T-helper 1 cell treated with Interleukin-12 subunit alpha and Interleukin-12 subunit beta and Interleukin-4 antibody, amounts not matched to agents 30 ng/mL and 1 ng/mL, for 36 hours (primary cell): ENCODE results near the gene CD209. TPM values are rescaled to one million over a fixed set of nuclear protein-coding genes. Genes with fewer than 3 reads are reported as not detected.
"Not testable (repeated sequence)": the region's sequence is repeated elsewhere in the genome, so short reads cannot be mapped to it uniquely, and the experiment has no call there.

ENCODE experiments used
- intact Hi-C: fragments of 100-400 bp; cut with micrococcal nuclease; formaldehyde crosslinking; loops from one replicate; pipeline ENCODE4 v1.15.1; 2024
- total RNA-seq: library from RNA; stranded (reverse); gene quantifications from 2 replicates; pipeline ENCODE4 v1.2.3, GENCODE V29; 2022

Gene CD209
- total RNA-seq, 1 donor from 2014 or later: not detected

GRCh38 chr19:7769171-7769570 lies 21.8 kb upstream of the CD209 start:
- intact Hi-C loops: no loop called here

GRCh38 chr19:7767487-7767886 lies 20.2 kb upstream of the CD209 start:
- intact Hi-C loops: no loop called here

- intact Hi-C loops: no loop called here
These were observed 19.2 kb upstream of the CD209 start for GRCh38 chr19:7766535-7766934.

- intact Hi-C loops: not testable (repeated sequence)
These were observed 17.7 kb upstream of the CD209 start for GRCh38 chr19:7765043-7765442.

GRCh38 chr19:7764157-7764556 lies 16.8 kb upstream of the CD209 start:
- intact Hi-C loops: not testable (repeated sequence)

- intact Hi-C loops: no loop called here
These were observed 16.4 kb upstream of the CD209 start for GRCh38 chr19:7763696-7764095.

- intact Hi-C loops: no loop called here
These were observed 15.5 kb upstream of the CD209 start, which contains the start of gene CLEC4M for GRCh38 chr19:7762719-7763293. TSS of gene CLEC4M (plus strand) at chr19:7763243. CDS start at chr19:7763267, 24 bp downstream.

GRCh38 chr19:7759156-7759555 lies 11.8 kb upstream of the CD209 start:
- intact Hi-C loops: no loop called here

GRCh38 chr19:7757358-7757757 lies 10.0 kb upstream of the CD209 start:
- intact Hi-C loops: no loop called here

- intact Hi-C loops: no loop called here
These were observed 8.9 kb upstream of the CD209 start for GRCh38 chr19:7756258-7756657.

- intact Hi-C loops: no loop called here
These were observed 3.9 kb upstream of the CD209 start for GRCh38 chr19:7751157-7751783.

- intact Hi-C loops: no loop called here
These were observed 1.4 kb upstream of the CD209 start for GRCh38 chr19:7748756-7749155.

GRCh38 chr19:7748171-7748570 lies 837 bp upstream of the CD209 start:
- intact Hi-C loops: no loop called here

GRCh38 chr19:7746306-7746705 lies 1.0 kb downstream of the CD209 start:
- intact Hi-C loops: not testable (repeated sequence)

GRCh38 chr19:7744871-7745650 lies 2.3 kb downstream of the CD209 start:
- intact Hi-C loops: no loop called here

- intact Hi-C loops: no loop called here
These were observed 3.0 kb downstream of the CD209 start for GRCh38 chr19:7744199-7744786.

GRCh38 chr19:7743425-7743841 lies 3.9 kb downstream of the CD209 start:
- intact Hi-C loops: no loop called here

GRCh38 chr19:7742991-7743390 lies 4.3 kb downstream of the CD209 start:
- intact Hi-C loops: no loop called here

GRCh38 chr19:7742575-7742974 lies 4.8 kb downstream of the CD209 start:
- intact Hi-C loops: no loop called here

- intact Hi-C loops: no loop called here
These were observed 6.7 kb downstream of the CD209 start for GRCh38 chr19:7740682-7741054.

GRCh38 chr19:7739801-7740681 lies 7.3 kb downstream of the CD209 start:
- intact Hi-C loops: no loop called here
